Motor neuron (in vitro differentiated cells): ENCODE data around the gene MELTF. TPM values are rescaled to one million over a fixed set of nuclear protein-coding genes. Genes with fewer than 3 reads are reported as not detected.
A peak's percentile ranks its signal among the peaks of the same experiment; 100 is the strongest.

ENCODE experiments used
- ATAC-seq, 8 experiments: fragments of 200-7000 bp; cut with Tn5 transposase; replicated peaks in 6 of 8; 2 replicates each; pipeline ENCODE4 v1.8.0; 2021; ENCODE audit warnings: mild to moderate bottlenecking in 8 of 8, moderate library complexity in 8 of 8
- H3K27ac ChIP-seq, 2 donors: fragments of 250-450 bp; sonication (Bioruptor Pico); 2 replicates each; pipeline ENCODE4 v1.9.0; 2021; ENCODE audit warnings: antibody characterized with exemption in 2 of 2, mild to moderate bottlenecking in 2 of 2, moderate library complexity in 1 of 2
- H3K4me1 ChIP-seq, 2 donors: fragments of 250-450 bp; sonication (Bioruptor Pico); replicated peaks in 1 of 2; 2 replicates each; pipeline ENCODE4 v1.6.1; 2021; ENCODE audit warnings: antibody characterized with exemption in 2 of 2, mild to moderate bottlenecking in 2 of 2, moderate library complexity in 1 of 2
- H3K4me3 ChIP-seq, 5 donors: fragments of 250-450 bp; sonication (Bioruptor Pico); 2 replicates each; pipeline ENCODE4 v1.9.0; 2021; ENCODE audit warnings: antibody characterized with exemption in 5 of 5, mild to moderate bottlenecking in 5 of 5, moderate library complexity in 4 of 5
- WGBS, 10 experiments: fragments of 450-650 bp; shearing (Covaris generic); methylation state at CpG; one replicate each; pipeline ENCODE4 v1.0.0; 2022; 5-methylcytosine and 5-hydroxymethylcytosine counted together
- in situ Hi-C, 9 experiments: fragments of 400-800 bp; cut with MboI; loops; one replicate each; pipeline ENCODE4 v1.15.0; 2021; ENCODE audit warnings: low sequenced_read_pairs in 9 of 9, low pct_unique_long_range_greater_than_20kb in 2 of 9; ENCODE audit not compliant: unreplicated experiment in 9 of 9
- total RNA-seq, 8 experiments: library from RNA; unstranded; fragments of 300-600 nt; gene quantifications; 2 replicates each; pipeline versions ENCODE4 v1.2.3 to v1.2.4, GENCODE V29; 2022

Gene MELTF
- total RNA-seq, 8 experiments from 2014 or later: 0.43 to 47.8 (median 2.6) TPM

GRCh38 chr3:196981657-196982056 lies 48.0 kb downstream of the MELTF start:
- Histone ChIP-seq H3K27ac (no peak overlapping the region), H3K4me1 (peaks cover 0 to 3% of the 10 kb centered on the region in 2 donors), H3K4me3 (no peak overlapping the region)
- in situ Hi-C loops: loop anchor here in 1 of 9 experiments (25.0 kb wide), 1 partner anchor 206 kb away; no protein-coding TSS in a partner anchor
- ATAC-seq: no peak
- 74 to 90% (median 88%) methylated on average over 3 to 4 of the region's 13 CpGs; no CpG with 5 or more reads in 7 of the 10 experiments for WGBS, 10 experiments

GRCh38 chr3:196979545-196979944 lies 50.1 kb downstream of the MELTF start:
- WGBS, 10 experiments: 6 to 100% (median 68%) methylated on average over 2 to 6 of the region's 10 CpGs; no CpG with 5 or more reads in 1 of the 10 experiments
- in situ Hi-C loops: loop anchor here in 1 of 9 experiments (25.0 kb wide), 1 partner anchor 208 kb away; no protein-coding TSS in a partner anchor

GRCh38 chr3:196976941-196977340 lies 52.7 kb downstream of the MELTF start:
- WGBS, 10 experiments: 0 to 100% (median 87%) methylated on average over 1 to 11 of the region's 11 CpGs; no CpG with 5 or more reads in 5 of the 10 experiments
- in situ Hi-C loops: loop anchor here in 1 of 9 experiments (25.0 kb wide), 1 partner anchor 210 kb away; no protein-coding TSS in a partner anchor

More at GRCh38 chr3:196979545-196979944, 50.1 kb downstream of the MELTF start:
- no peak overlapping the region for H3K4me3 ChIP-seq
- H3K4me1 ChIP-seq: peaks cover 0 to 3% of the 10 kb centered on the region in 2 donors
- no peak for ATAC-seq
- no peak overlapping the region for H3K27ac ChIP-seq

GRCh38 chr3:196975349-196975748 lies 54.3 kb downstream of the MELTF start:
- ATAC-seq: no peak
- in situ Hi-C loops: loop anchor here in 1 of 9 experiments (25.0 kb wide), 1 partner anchor 212 kb away; no protein-coding TSS in a partner anchor
- Histone ChIP-seq H3K27ac (no peak overlapping the region), H3K4me3 (no peak overlapping the region), H3K4me1 (peaks cover 0 to 3% of the 10 kb centered on the region in 2 donors)
- 14 to 100% (median 72%) methylated on average over 1 to 4 of the region's 4 CpGs; no CpG with 5 or more reads in 2 of the 10 experiments for WGBS, 10 experiments

More at GRCh38 chr3:196976941-196977340, 52.7 kb downstream of the MELTF start:
- peaks cover 0 to 3% of the 10 kb centered on the region in 2 donors for H3K4me1 ChIP-seq
- no peak overlapping the region for H3K27ac ChIP-seq
- no peak for ATAC-seq
- H3K4me3 ChIP-seq: no peak overlapping the region

- in situ Hi-C loops: loop anchor here in 1 of 9 experiments (25.0 kb wide), 1 partner anchor 213 kb away; no protein-coding TSS in a partner anchor
- ATAC-seq: no peak
- no peak overlapping the region for H3K27ac ChIP-seq
- WGBS, 10 experiments: 68 to 100% (median 89%) methylated on average over 1 to 4 of the region's 5 CpGs; no CpG with 5 or more reads in 7 of the 10 experiments
- no peak overlapping the region for H3K4me3 ChIP-seq
- H3K4me1 ChIP-seq: peaks cover 0 to 3% of the 10 kb centered on the region in 2 donors
Observed at GRCh38 chr3:196974661-196975060, 55.0 kb downstream of the MELTF start.

GRCh38 chr3:196971094-196971698 lies 58.4 kb downstream of the MELTF start:
- Histone ChIP-seq H3K27ac (no peak overlapping the region), H3K4me3 (no peak overlapping the region), H3K4me1 (peaks cover 5 to 12% of the 10 kb centered on the region in 2 donors)
- ATAC-seq: no peak
- 60 to 100% (median 85%) methylated on average over 1 to 5 of the region's 7 CpGs; no CpG with 5 or more reads in 5 of the 10 experiments for WGBS, 10 experiments
- in situ Hi-C loops: no loop called here

- in situ Hi-C loops: no loop called here
- 82 to 100% (median 91%) methylated on average over 3 to 6 of the region's 15 CpGs; no CpG with 5 or more reads in 6 of the 10 experiments for WGBS, 10 experiments
- Histone ChIP-seq H3K4me3 (no peak overlapping the region), H3K4me1 (peaks cover 5 to 12% of the 10 kb centered on the region in 2 donors), H3K27ac (no peak overlapping the region)
- ATAC-seq: no peak
Observed at GRCh38 chr3:196970547-196971093, 59.0 kb downstream of the MELTF start.

GRCh38 chr3:196969660-196970546 lies 59.7 kb downstream of the MELTF start:
- peak overlapping the region; percentile 43 to 82 (median 58) for H3K4me3 ChIP-seq
- H3K4me1 ChIP-seq: peaks cover 5 to 12% of the 10 kb centered on the region in 2 donors
- H3K27ac ChIP-seq: no peak overlapping the region
- 0 to 18% (median 15%) methylated on average over 2 to 19 of the region's 100 CpGs; no CpG with 5 or more reads in 7 of the 10 experiments for WGBS, 10 experiments
- ATAC-seq: peak; percentile 57 to 86 (median 63)
- in situ Hi-C loops: no loop called here

- in situ Hi-C loops: no loop called here
- peak overlapping the region; percentile 43 to 82 (median 58) for H3K4me3 ChIP-seq
- peak; percentile 20 to 56 (median 40) for ATAC-seq
- WGBS, 10 experiments: 0% methylated on average over 6 of the region's 72 CpGs; no CpG with 5 or more reads in 9 of the 10 experiments
- H3K27ac ChIP-seq: peak overlapping the region; percentile 4 to 12
- H3K4me1 ChIP-seq: peaks cover 5 to 12% of the 10 kb centered on the region in 2 donors
Observed at GRCh38 chr3:196969134-196969659, 60.4 kb downstream of the MELTF start.

- peak; percentile 70 to 84 (median 80) for ATAC-seq
- H3K4me1 ChIP-seq: peaks cover 5 to 12% of the 10 kb centered on the region in 2 donors
- 3 to 60% (median 19%) methylated on average over 2 to 8 of the region's 98 CpGs; no CpG with 5 or more reads in 6 of the 10 experiments for WGBS, 10 experiments
- peak within 1 kb of the TSS; percentile 4 to 12 for H3K27ac ChIP-seq
- peak within 1 kb of the TSS; percentile 43 to 82 (median 58) for H3K4me3 ChIP-seq
- in situ Hi-C loops: no loop called here
Observed at GRCh38 chr3:196968233-196969133, 61.1 kb downstream of the MELTF start, which contains the start of gene PIGZ. TSS of gene PIGZ (minus strand) at chr3:196968833. CDS start at chr3:196952031, 16,802 bp downstream.

- ATAC-seq: no peak
- H3K4me3 ChIP-seq: peak overlapping the region; percentile 43 to 82 (median 58)
- no peak overlapping the region for H3K27ac ChIP-seq
- H3K4me1 ChIP-seq: peaks cover 5 to 12% of the 10 kb centered on the region in 2 donors
- in situ Hi-C loops: no loop called here
- WGBS, 10 experiments: 17 to 100% (median 60%) methylated on average over 1 to 20 of the region's 35 CpGs; no CpG with 5 or more reads in 1 of the 10 experiments
Observed at GRCh38 chr3:196967412-196968232, 62.0 kb downstream of the MELTF start.
